GM21447 (cell line): ENCODE measurements around the gene DPH1.
A peak's percentile ranks its signal among the peaks of the same experiment; 100 is the strongest.

Experiments used
- ATAC-seq: cut with Tn5 transposase; IDR thresholded peaks from one replicate; pipeline ENCODE4 v1.9.1; 2021; ENCODE audit not compliant: unreplicated experiment

DPH1 gene

GRCh38 chr17:2060681-2061440 lies 30.9 kb downstream of the DPH1 start:
- ATAC-seq = no peak

- no peak for ATAC-seq
Observed at GRCh38 chr17:2061441-2061958, 31.5 kb downstream of the DPH1 start.

- ATAC-seq = no peak
Observed at GRCh38 chr17:2062571-2063183, 32.7 kb downstream of the DPH1 start.

GRCh38 chr17:2063261-2064146 lies 33.6 kb downstream of the DPH1 start:
- ATAC-seq = no peak

- no peak for ATAC-seq
Observed at GRCh38 chr17:2064147-2064489, 34.2 kb downstream of the DPH1 start.

- no peak for ATAC-seq
Observed at GRCh38 chr17:2064520-2064971, 34.6 kb downstream of the DPH1 start.

GRCh38 chr17:2064980-2065785 lies 35.2 kb downstream of the DPH1 start:
- ATAC-seq = no peak

GRCh38 chr17:2065949-2066400 lies 36.0 kb downstream of the DPH1 start:
- no peak for ATAC-seq

GRCh38 chr17:2067048-2067561 lies 37.2 kb downstream of the DPH1 start:
- ATAC-seq = no peak

GRCh38 chr17:2067608-2068024 lies 37.7 kb downstream of the DPH1 start:
- ATAC-seq = no peak

GRCh38 chr17:2068031-2068518 lies 38.1 kb downstream of the DPH1 start:
- ATAC-seq = no peak

GRCh38 chr17:2068519-2069051 lies 38.6 kb downstream of the DPH1 start:
- ATAC-seq = no peak

- peak; percentile 79 for ATAC-seq
Observed at GRCh38 chr17:2070241-2071023, 40.5 kb downstream of the DPH1 start.

GRCh38 chr17:2071024-2071385 lies 41.1 kb downstream of the DPH1 start:
- ATAC-seq = no peak

- ATAC-seq = no peak
Observed at GRCh38 chr17:2071455-2072281, 41.7 kb downstream of the DPH1 start.

- ATAC-seq = no peak
Observed at GRCh38 chr17:2074919-2075318, 45.0 kb downstream of the DPH1 start.

- ATAC-seq = no peak
Observed at GRCh38 chr17:2075336-2076086, 45.6 kb downstream of the DPH1 start.
